HEK293 (cell line): Measurements from ENCODE around the gene ZNF239.

ENCODE experiments used
- CTCF ChIA-PET: fragments of 350-600 bp; formaldehyde crosslinking; extraction: SDS; loops from one replicate; lab custom pipeline; 2021; ENCODE audit warnings: antibody characterized with exemption; lab: Yijun Ruan, JAX
- POLR2A ChIA-PET: fragments of 300-600 bp; formaldehyde crosslinking; extraction: SDS; loops from one replicate; lab custom pipeline; 2020; ENCODE audit warnings: antibody characterized with exemption, inconsistent platforms; lab: Yijun Ruan, JAX
- H3K27ac ChIP-seq: fragments of 200-500 bp; sonication (Bioruptor generic); 2 replicates; pipeline ENCODE4 v1.5.1; 2014; ENCODE audit warnings: low read depth, low read length, control low read depth, inconsistent platforms; ENCODE audit errors: extremely low read depth
- H3K36me3 ChIP-seq, 2 experiments: fragments of 200-500 bp in 1 of 2; sonication (Bioruptor generic) in 1 of 2; 1 replicate in 1 of 2; 2 replicates in 1 of 2; pipeline ENCODE4 v1.5.1; 2014 to 2017; ENCODE audit warnings: inconsistent platforms in 2 of 2, low read length in 2 of 2; ENCODE audit not compliant: control insufficient read depth in 2 of 2, insufficient read depth in 1 of 2
- H3K4me1 ChIP-seq: fragments of 200-500 bp; sonication (Bioruptor generic); 2 replicates; pipeline ENCODE4 v1.5.1; 2014; ENCODE audit warnings: mild to moderate bottlenecking, low read length, inconsistent platforms; ENCODE audit not compliant: control insufficient read depth, insufficient read depth
- H3K4me3 ChIP-seq: 2 replicates; pipeline ENCODE4 v1.5.1; 2011; ENCODE audit warnings: low read depth, mild to moderate bottlenecking, control low read depth, low read length, moderate library complexity
- H3K9me3 ChIP-seq: fragments of 200-500 bp; sonication (Bioruptor generic); 2 replicates; pipeline ENCODE4 v1.5.1; 2014; ENCODE audit warnings: low read depth, low read length, inconsistent platforms; ENCODE audit not compliant: control insufficient read depth, insufficient read depth
- GLIS1 ChIP-seq: fragments of 450-650 bp; formaldehyde crosslinking; IDR thresholded peaks from 2 replicates; pipeline ENCODE4 v1.5.1; 2016; ENCODE audit warnings: missing biosample characterization, missing genetic modification characterization
- SETDB1 ChIP-seq: IDR thresholded peaks from one replicate; pipeline ENCODE4 v1.6.1; 2017; ENCODE audit warnings: mild to moderate bottlenecking, low read length, moderate library complexity, mixed read lengths; ENCODE audit not compliant: insufficient read length
- SP3 ChIP-seq: fragments of 450-650 bp; formaldehyde crosslinking; IDR thresholded peaks from 2 replicates; pipeline ENCODE4 v1.5.1; 2016; ENCODE audit warnings: missing biosample characterization, missing genetic modification characterization
- ZNF16 ChIP-seq: fragments of 450-650 bp; formaldehyde crosslinking; IDR thresholded peaks from 2 replicates; pipeline ENCODE4 v1.5.1; 2016; ENCODE audit warnings: low read depth, missing biosample characterization, missing genetic modification characterization
- ZNF223 ChIP-seq: fragments of 450-650 bp; formaldehyde crosslinking; IDR thresholded peaks from 2 replicates; pipeline ENCODE4 v1.5.1; 2016; ENCODE audit warnings: missing biosample characterization, missing genetic modification characterization
- ZNF274 ChIP-seq, 2 experiments: fragments of 200-500 bp in 1 of 2; fragments of 450-650 bp in 1 of 2; sonication (Bioruptor generic) in 1 of 2; formaldehyde crosslinking in 1 of 2; IDR thresholded peaks; 2 replicates each; pipeline versions ENCODE4 v1.5.1 to v1.6.1; 2014 to 2016; ENCODE audit warnings: borderline replicate concordance in 1 of 2, inconsistent platforms in 1 of 2, low read length in 1 of 2, missing biosample characterization in 1 of 2, missing genetic modification characterization in 1 of 2
- ZNF416 ChIP-seq: fragments of 450-650 bp; formaldehyde crosslinking; IDR thresholded peaks from 2 replicates; pipeline ENCODE4 v1.5.1; 2016; ENCODE audit warnings: missing biosample characterization, missing genetic modification characterization
- ZNF488 ChIP-seq: fragments of 450-650 bp; formaldehyde crosslinking; IDR thresholded peaks from 2 replicates; pipeline ENCODE4 v1.5.1; 2016; ENCODE audit warnings: missing biosample characterization, missing genetic modification characterization
- ZNF521 ChIP-seq: fragments of 450-650 bp; formaldehyde crosslinking; IDR thresholded peaks from 2 replicates; pipeline ENCODE4 v1.5.1; 2017; ENCODE audit warnings: missing biosample characterization, mild to moderate bottlenecking, missing genetic modification characterization
- ZNF596 ChIP-seq: fragments of 450-650 bp; IDR thresholded peaks from 2 replicates; pipeline ENCODE4 v1.5.0; 2018; ENCODE audit warnings: missing biosample characterization, mild to moderate bottlenecking, missing genetic modification characterization, moderate library complexity
- TF ChIP-seq, protein P1 (sequence below): fragments of 450-650 bp; formaldehyde crosslinking; IDR thresholded peaks from 2 replicates; pipeline ENCODE4 v1.5.1; 2016; ENCODE audit warnings: missing biosample characterization, missing genetic modification characterization
- TF ChIP-seq, protein P2 (sequence below): fragments of 450-650 bp; formaldehyde crosslinking; IDR thresholded peaks from 2 replicates; pipeline ENCODE4 v1.5.1; 2017; ENCODE audit warnings: missing biosample characterization, missing genetic modification characterization

The ZNF239 gene

DNA sequence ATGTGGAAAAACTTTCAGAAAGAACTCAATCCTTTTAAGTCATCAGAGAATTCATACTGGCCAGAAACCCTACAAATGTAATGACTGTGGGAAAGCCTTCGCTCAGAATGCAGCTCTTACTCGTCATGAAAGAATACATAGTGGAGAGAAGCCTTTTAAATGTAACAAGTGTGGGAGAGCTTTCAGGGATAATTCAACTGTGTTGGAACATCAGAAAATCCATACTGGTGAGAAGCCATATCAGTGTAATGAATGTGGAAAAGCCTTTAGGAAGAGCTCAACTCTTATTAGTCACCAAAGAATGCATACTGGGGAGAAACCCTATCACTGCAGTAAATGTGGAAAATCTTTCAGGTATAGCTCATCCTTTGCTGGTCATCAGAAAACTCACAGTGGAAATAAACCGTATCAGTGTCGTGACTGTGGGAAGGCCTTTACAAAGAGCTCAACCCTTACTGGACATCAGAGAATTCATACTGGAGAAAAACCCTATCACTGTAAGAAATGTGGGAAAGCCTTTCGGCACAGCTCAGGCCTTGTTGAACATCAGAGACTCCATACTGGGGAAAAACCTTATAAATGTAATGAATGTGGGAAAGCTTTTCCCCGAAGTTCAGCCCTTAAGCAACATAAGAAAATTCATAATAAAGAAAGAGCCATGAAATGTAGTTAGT is 42.4 kb upstream of the ZNF239 start:
- Histone ChIP-seq H3K4me1 (no peaks in the 10 kb centered on the region), H3K9me3 (no peaks in the 10 kb centered on the region), H3K27ac (no peak overlapping the region), H3K4me3 (no peak overlapping the region), H3K36me3 (peaks cover 5 to 38% of the 10 kb centered on the region in 2 experiments)
- ChIA-PET POLR2A (no interaction called here), CTCF (interaction anchor here (0.6 kb wide), 1 partner anchor 1070 kb away, joined by 4 read pairs; no protein-coding TSS in a partner anchor)
- TF ChIP-seq ZNF274 (IDR thresholded peaks at IDR 0.05; ENCODE audit: low read length) (no peak), ZNF274 (tag by site-specific recombination; IDR thresholded peaks at IDR 0.05; ENCODE audit: borderline replicate concordance) (peak; percentile 87; the same call in 1 of the 2 replicates), ZNF223 (tag by site-specific recombination) (no peak), SETDB1 (peak; percentile 87)

DNA sequence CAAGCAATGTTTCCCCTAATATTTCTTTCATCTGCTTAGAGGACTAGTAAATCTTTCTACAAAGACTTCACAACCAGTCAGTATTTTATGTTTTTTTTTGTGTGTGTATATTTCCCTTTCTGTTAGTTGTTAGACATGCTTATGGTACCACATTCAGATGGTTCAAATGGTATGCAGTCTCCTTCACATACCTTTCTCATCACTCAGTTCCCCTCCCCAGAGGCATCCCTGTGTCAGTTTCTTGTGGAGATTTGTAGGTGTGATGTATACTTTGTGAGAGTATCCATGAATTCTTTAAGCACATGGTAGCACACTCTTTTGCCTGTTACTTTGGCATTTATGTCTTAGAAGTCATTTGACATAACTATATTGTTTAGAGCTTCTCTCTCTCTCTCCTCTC is 36.2 kb upstream of the ZNF239 start:
- POLR2A ChIA-PET, result no interaction called here

DNA sequence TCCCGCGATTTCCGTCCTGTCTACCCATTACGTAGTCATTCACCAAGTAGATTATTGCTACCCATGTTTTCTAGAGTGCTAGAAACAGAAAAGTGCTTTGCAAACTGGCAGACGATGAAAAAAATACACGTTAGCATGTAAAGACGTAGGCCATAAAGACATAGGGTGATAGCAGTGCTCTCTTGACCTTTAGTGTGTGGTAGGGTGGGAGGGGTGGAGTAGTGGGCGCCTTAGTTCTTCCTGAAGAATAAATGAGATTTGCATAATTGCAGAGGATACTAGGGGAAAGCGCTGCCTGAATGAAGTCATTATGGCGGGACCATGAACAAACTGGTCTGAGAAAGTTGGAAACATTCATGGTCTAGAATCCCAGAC is 32.8 kb upstream of the ZNF239 start:
- H3K4me1 ChIP-seq, result no peaks in the 10 kb centered on the region
- POLR2A ChIA-PET, result no interaction called here
- H3K4me3 ChIP-seq, result no peak overlapping the region
- TF ChIP-seq ZNF488 (tag by site-specific recombination), result no peak
- TF ChIP-seq, all 188 proteins: peak for 0
- H3K36me3 ChIP-seq, result peaks cover 8 to 38% of the 10 kb centered on the region in 2 experiments; a peak in 2 of 3 replicates
- no peaks in the 10 kb centered on the region for H3K9me3 ChIP-seq
- CTCF ChIA-PET, result no interaction called here
- no peak overlapping the region for H3K27ac ChIP-seq

More for the DNA sequence above, 36.2 kb upstream of the ZNF239 start:
- CTCF ChIA-PET, result interaction anchor here (0.6 kb wide), 1 partner anchor 37 kb away, joined by 3 read pairs; no protein-coding TSS in a partner anchor
- H3K4me1 ChIP-seq, result no peaks in the 10 kb centered on the region
- H3K27ac ChIP-seq, result no peak overlapping the region
- H3K36me3 ChIP-seq, result peaks cover 14 to 59% of the 10 kb centered on the region in 2 experiments
- H3K9me3 ChIP-seq, result no peaks in the 10 kb centered on the region
- TF ChIP-seq ZNF596, result no peak
- TF ChIP-seq ZNF16 (tag by site-specific recombination), result no peak
- TF ChIP-seq GLIS1 (tag by site-specific recombination), result no peak
- no peak for TF ChIP-seq ZNF521
- TF ChIP-seq ZNF488 (tag by site-specific recombination), result no peak
- no peak for TF ChIP-seq ZNF416 (tag by site-specific recombination)
- TF ChIP-seq SP3 (tag by site-specific recombination), result no peak
- TF ChIP-seq, protein P1, sequence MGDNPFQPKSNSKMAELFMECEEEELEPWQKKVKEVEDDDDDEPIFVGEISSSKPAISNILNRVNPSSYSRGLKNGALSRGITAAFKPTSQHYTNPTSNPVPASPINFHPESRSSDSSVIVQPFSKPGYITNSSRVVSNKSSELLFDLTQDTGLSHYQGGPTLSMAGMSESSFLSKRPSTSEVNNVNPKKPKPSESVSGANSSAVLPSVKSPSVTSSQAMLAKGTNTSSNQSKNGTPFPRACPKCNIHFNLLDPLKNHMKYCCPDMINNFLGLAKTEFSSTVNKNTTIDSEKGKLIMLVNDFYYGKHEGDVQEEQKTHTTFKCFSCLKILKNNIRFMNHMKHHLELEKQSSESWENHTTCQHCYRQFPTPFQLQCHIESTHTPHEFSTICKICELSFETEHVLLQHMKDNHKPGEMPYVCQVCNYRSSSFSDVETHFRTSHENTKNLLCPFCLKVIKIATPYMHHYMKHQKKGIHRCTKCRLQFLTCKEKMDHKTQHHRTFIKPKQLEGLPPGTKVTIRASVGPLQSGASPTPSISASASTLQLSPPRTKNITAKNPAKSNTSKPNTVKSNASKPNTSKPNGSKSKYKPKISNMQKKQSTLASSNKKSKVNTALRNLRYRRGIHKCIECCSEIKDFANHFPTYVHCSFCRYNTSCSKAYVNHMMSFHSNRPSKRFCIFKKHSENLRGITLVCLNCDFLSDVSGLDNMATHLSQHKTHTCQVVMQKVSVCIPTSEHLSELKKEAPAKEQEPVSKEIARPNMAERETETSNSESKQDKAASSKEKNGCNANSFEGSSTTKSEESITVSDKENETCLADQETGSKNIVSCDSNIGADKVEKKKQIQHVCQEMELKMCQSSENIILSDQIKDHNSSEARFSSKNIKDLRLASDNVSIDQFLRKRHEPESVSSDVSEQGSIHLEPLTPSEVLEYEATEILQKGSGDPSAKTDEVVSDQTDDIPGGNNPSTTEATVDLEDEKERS (tag by site-specific recombination), result no peak
- TF ChIP-seq, protein P2, sequence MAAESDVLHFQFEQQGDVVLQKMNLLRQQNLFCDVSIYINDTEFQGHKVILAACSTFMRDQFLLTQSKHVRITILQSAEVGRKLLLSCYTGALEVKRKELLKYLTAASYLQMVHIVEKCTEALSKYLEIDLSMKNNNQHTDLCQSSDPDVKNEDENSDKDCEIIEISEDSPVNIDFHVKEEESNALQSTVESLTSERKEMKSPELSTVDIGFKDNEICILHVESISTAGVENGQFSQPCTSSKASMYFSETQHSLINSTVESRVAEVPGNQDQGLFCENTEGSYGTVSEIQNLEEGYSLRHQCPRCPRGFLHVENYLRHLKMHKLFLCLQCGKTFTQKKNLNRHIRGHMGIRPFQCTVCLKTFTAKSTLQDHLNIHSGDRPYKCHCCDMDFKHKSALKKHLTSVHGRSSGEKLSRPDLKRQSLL (tag by site-specific recombination), result no peak
- TF ChIP-seq, all 188 proteins: peak for 0
- H3K4me3 ChIP-seq, result no peak overlapping the region
